ENCODE results near the gene MELTF.
"Not testable (repeated sequence)": the region's sequence is repeated elsewhere in the genome, so short reads cannot be mapped to it uniquely, and the experiment has no call there.

Gene MELTF

DNA sequence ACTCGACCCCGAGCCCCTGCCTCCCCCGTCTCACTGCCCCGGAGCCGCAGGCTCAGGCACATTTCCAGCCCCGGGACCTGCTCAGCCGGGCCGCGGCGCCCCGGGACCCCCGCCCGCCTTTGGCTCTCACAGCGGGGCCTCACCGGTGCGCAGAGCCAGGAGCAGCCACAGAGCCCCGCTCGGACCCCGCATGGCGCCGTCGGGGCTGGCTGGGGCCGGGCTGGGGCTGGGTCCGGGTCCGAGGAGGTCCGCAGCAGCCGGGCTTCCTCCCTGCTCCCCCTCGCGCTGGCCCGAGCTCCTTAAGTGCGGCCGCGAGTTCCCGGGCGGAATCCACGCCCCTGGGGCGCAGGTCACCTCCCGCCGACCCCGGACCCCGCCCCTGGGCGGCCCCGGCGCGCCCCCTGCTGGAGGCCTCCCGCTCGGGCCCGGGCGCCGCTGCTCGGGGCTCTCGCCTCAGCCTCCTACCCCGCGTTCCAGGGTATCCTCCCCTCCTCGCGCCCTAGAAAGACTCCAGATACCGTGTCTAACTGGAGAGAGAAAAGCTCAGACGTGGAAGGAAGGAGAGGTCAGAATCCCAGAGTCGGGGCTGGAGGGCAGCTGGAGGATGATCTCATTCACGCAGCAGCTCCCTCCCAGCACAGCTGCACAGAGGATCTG lies at the start of gene MELTF:
MELTF (minus strand) TSS at position 307 of the 657 bp plus-strand sequence; CDS start at position 192, 115 bp downstream.
- DNase-seq (ENCODE audit: low spot score), result peak; percentile 52

DNA sequence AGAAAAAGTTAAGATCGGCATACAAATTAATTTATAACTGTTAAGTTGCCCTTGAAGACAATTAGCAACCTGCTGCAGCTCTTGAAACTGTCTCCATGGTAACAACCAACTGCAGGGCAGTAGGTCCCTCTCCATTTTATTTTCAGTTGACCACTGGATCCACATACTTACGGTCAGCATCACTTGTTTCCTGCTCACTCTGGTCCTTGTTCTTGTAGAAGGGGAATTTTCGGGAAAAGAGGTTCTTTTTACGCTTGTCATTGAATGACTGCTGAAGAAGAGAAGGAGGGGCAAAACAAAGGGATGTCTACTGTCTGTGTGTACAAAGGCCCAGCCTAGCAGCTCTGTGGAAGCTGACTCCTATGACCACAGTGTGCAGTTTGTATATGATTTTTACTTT lies 46.8 kb upstream of the MELTF start:
- no peak for DNase-seq (ENCODE audit: low spot score)

DNA sequence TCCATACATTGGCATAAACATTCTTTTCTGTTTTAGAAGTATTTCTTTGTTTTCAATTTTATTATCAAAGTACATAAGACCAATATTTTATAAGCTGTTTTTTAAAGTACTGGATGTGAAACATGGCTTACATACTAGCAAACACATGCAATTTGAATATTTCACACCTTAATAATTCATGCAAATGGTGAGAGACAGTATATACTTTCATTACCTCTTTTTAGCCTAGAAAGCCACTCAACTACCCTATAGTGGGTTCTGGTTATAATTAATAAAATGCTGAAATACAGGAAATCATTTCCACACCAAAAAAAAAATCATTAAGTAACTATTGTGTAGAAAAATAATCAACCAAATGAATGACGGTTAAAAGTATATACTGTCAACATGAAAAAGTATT lies 38.5 kb upstream of the MELTF start:
- DNase-seq (ENCODE audit: low spot score), result no peak

DNA sequence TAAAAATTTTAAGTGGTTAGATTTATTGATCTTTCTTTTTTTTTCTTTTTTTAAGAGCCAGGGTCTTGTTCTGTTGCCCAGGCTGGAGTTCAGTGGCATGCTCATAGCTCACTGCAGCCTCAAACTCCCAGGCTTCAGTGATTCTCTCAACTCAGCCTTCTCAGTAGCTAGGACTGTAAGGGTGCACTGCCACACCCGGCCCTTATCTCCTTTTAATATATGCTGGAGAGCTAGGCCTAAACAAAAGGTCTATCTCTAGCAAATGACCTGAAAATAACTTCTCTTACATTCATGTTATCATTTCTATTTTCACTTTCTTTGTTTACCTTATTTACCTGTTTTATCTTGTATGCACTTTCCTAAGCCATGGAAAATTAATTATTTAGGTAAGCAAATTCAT lies 35.2 kb upstream of the MELTF start:
- DNase-seq (ENCODE audit: low spot score), result no peak

DNA sequence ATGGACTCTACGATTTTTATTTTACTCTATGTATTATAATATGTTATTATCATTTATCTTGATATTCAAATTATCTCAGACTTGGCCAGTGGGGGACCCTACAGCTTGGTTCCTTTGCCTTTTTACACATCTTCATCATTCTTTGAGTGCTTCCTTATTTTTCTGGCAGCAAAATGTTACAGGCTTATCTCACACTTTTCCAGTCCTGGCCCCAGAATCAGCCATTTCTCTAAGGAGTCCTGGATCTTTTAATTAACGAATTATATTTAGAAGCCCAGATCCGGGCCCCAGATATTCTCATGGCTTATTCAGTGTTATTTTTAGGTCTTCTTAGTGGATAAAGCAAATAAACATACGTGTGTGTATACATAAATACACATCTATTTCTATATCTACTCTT lies 32.8 kb upstream of the MELTF start:
- no peak for DNase-seq (ENCODE audit: low spot score)

DNA sequence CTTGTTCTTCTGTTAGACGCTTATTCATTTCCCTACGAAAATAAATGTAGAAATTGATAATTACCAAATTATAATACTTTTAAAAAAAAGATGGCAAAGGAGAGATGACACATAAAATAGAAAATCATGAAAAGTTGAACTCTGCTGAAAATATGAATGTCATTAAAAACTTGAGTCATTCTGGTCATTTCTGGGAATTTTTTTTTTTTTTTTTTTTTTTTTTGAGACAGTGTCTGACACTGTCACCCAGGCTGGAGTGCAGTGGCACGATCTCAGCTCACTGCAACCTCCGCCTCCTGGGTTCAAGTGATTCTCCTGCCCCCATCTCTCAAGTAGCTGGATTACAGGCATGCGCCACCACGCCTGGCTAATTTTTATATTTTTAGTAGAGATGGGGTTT lies 22.0 kb upstream of the MELTF start:
- not testable (repeated sequence) for DNase-seq (ENCODE audit: low spot score)

DNA sequence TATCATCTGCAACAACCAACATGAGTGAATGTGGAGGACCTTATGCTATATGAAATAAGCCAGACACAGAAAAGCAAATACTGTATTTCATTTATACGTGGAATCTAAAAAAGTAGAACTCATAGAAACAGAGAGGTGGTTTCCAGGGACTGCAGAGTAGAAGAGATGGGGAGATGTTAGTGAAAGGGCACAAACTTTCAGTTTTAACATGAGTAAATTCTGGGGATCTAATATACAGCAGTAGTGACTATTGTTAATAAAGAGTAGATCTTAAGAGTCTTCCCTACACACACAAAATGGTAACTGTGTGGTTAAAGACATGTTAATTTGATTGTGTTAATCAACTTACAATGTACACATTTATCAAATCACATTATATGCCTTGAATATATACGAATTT lies 20.9 kb upstream of the MELTF start:
- DNase-seq (ENCODE audit: low spot score), result no peak

DNA sequence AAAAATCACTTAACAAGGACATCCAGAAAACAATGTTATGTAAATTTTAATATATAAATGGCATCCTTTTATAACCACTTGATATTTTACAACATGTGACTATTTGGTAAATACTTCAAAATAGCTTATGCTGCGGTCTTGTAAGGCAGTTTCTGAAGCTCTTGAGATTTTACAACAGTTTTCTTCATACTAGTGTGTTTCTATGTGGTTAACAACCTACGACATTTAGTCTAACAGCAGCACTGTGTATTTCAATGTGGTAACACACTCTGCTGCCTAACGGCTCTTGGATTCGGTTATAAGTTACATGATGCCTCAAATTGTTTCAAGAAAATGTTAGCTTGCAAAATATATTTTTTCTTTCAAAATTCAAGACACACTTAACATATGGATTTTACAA lies 12.9 kb upstream of the MELTF start:
- no peak for DNase-seq (ENCODE audit: low spot score)

DNA sequence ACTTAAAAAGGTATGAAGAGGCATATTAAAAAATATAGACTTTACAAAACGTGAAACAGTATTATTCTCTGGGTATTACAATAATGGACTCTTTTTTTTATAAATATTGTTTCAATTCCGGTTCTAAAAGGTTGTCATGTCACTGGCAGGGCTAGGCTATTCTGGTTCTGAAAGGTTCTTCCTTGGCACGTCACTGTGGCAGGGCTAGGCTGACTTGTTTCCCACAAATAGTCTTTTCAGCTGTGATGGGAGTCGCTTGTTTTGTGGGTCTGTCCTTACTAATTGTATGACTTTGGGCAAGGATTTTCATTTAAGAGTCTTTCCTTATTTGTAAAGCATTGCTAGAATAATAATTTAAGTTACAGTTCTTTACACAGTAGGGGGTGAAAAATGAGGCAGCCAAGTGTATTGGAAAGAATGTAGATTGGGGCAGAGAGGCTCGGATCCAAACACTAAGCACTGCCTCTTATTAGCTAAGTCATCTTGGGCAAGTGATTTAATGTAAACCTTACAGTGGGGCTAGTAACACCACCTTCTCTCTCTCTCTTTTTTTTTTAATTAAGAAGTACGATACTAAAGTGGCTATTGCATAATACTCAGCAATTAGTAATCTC lies 12.4 kb upstream of the MELTF start:
- no peak for DNase-seq (ENCODE audit: low spot score)

DNA sequence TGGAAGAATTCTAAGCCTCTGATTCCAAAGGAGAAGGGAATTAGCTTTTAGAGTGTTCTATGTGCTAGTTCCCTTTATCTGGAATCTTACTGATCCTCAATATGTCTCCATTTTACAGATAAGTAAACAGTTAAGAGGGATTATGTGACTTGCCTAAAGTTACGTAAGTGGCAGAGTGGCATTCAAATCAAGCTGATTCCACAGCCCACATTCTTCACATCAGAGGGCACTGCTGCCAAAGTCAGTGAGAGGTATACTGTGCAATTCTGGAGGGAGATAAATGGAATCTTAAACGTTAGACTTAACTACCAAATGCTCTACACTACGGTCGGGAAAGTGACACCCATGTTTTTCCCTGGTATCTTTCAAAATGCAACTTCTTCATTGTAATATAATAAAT lies 11.0 kb upstream of the MELTF start:
- DNase-seq (ENCODE audit: low spot score), result no peak

DNA sequence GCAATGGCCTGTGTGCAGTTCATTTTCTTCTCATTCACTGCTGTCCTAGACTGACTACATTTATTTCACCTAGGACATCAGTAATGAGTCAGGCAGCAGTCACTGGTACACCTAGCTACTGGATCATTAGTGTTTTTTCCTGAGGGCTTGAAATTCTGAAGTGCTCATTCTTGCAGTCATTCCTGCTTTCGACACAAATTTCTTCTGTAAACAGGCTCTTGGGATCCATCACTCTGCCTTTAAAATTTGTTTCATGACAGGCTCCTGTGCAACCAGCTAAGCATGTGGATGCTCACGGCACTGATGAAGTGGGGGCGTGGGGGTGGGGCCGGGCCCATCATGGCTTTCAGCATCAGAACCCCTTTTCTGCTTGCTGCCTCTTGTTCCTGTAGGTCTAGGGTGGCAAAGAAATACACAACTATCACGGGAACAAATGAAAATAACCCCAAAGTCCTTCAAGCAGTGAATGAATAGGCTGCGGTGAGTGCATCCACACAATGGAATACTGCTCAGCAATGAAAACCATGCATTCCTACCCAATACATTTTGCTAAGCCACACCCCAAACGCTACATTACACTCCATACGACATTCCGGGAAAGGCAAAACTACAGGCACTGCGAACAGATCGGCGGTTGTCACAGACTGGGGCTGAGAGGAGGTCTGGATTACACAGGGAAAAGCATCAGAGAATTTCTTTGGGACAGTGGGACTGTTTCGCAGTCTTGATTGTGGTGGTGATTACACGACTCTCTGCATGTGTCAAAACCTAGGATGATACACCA lies 9.3 kb upstream of the MELTF start:
- DNase-seq (ENCODE audit: low spot score), result no peak

DNA sequence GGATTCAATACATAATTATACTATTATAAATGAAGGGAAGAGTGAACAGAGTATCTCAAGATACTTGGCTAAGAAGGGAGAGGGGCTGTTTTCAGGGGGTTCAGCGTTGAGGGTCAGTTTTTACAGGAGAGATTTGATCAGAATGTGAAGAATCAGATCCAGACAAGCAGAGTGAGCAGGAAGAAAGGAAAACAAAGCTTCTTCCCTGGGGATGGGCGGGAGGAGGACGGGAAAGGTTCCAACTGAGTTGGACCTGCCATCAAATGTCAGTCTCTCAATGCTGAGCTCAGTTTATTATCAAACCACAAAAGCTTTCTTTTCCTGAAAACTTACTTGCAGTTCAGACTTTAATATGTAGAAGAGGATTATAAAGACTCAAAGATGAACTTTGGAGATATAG lies 6.0 kb upstream of the MELTF start:
- DNase-seq (ENCODE audit: low spot score), result no peak

DNA sequence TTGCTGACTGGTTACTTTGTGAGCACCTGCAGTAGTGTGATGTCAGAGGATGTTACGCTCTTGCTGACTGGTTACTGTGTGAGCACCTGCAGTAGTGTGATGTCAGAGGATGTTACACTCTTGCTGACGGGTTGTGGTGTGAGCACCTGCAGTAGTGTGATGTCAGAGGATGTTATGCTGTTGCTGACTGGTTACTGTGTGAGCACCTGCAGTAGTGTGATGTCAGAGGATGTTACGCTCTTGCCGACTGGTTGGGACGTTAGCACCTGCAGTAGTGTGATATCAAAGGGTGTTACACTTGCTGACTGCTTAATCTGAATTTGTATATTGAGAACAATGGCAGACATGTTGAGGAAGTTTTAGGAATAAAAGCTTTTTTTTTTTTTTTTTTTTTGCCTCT lies 5.2 kb upstream of the MELTF start:
- not testable (repeated sequence) for DNase-seq (ENCODE audit: low spot score)

DNA sequence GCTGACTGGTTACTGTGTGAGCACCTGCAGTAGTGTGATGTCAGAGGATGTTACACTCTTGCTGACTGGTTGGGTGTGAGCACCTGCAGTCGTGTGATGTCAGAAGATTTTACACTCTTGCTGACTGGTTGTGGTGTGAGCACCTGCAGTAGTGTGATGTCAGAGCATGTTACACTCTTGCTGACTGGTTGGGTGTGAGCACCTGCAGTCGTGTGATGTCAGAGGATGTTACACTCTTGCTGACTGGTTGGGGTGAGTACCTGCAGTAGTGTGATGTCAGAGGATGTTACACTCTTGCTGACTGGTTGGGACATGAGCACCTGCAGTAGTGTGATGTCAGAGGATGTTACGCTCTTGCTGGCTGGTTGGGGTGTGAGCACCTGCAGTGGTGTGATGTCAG lies 4.1 kb upstream of the MELTF start:
- DNase-seq (ENCODE audit: low spot score), result not testable (repeated sequence)

DNA sequence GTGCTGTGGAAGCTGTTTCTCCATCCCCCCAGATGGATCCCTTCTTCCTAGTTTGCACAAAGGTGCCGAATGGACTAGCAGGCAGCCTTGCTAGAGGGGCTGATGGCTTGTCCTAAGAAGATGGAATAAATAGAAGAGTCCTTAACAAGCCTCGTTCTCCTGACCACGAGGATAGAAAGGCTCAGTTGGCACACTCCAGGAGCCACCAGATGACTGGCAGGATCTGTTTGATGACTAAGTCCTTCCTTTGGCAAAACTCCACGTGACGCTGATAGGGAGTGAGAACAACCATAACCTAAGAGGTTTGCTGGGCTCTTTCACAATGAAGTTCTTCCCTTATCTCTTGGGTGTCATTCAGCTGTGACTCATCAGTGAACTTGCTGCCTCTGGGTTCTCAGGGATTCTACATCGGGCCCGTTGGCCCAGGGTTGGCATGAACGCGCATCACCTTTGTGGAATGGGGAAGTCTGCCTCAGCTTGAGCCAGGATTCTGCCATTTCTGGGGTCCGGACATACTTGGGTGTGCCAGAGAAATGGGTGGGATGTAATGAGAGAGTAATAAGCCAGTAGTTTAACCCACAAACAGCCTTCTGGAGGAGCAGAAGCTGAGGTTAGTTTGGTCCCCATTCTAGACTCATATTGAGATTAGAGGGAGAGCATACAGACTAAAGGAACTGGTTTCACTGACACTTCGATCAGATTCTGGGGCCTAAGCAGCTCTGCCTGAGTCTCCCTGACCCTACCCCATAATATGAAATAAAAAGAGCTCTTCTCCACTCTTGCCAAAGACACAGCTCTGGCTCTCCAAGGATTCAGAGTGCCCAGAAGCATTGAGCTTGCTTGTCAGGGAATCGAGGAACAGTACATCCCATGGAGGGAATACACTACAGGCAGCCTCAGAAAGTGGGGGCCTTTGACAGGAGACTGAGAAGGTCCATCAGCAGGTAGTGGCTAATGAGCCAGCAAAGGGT lies 2.0 kb upstream of the MELTF start:
- DNase-seq (ENCODE audit: low spot score), result peak; percentile 98

DNA sequence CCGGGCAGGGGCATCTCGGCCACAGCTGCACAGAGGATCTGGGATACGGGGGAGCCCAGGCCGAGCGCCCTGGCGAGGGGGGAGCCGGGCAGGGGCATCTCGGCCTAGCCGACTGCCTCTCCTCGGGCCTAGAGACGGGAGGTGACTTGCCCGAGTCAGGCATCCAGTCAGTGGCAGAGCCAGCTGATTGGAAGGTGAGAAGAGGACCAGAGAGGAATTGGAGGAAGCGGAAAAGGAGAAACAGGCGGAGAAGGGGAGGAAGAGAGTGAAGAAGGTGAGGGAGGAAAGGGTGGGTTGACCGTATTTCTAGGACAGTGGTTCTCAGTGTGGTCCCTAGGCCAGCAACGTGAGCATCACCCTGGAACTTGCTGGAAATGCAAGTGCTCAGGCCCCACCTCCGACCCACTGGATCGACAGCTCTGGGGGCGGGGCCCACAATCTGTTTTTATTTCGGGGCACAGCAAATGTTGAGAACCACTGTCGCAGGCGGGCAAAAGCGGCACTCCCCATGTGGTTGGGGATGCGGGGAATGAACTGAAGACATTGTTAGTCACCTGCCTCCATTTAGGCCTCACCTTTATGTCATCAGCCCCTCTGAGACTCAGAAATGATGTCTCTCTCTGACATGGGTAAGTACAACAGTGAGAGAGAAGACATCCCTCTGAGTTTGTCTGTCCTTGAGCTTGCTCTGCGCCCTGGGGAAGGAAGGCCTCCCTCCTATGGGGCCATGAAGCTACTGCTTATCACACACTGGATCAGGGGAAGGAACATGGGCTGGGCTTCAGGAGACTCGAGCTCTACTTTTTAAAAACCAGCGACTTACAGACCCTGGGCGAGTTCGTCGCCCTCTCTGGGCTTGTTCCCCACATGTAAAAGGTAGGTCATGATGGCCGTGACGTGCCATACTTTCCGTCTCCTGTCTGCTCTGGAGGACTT lies 1.0 kb upstream of the MELTF start:
- DNase-seq (ENCODE audit: low spot score), result no peak

DNA sequence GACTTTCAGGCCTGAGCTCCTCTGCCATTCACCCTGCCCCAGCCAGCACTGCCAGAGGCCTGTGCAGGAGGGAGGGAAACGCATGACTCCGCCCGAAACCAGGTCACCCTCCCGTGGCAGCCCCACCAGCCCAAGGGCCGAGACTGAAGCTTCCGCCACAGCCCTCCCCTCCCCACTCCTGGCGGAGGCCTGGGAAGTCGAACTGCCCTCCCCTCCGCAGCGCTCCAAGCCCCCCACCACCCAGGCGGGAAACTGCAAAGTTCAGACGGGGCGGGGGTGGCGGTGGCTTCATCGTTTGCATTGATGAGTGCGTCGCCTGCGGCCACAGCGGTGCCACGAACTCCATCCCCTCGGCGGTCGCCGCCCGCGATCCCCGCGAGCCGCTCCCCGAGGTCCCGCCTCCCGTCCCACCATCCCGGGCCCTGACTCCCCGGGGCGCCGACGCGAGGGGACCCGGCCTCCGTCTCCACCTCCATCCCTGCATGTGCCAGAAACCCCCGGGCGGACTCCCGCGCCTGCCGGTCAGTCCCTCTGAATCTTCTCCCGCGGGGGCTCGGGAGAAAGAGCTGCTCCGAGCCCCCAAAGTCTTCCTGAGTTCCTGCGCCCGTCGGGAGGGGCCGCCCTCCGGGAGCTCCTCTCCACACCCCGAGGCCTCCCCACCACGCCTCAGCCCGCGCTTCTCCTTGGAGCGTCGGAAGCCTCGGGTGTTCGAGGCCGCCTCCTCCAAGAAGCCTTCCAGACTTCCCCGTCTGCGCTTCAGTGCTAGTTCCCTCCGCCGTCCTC lies 698 bp downstream of the MELTF start:
- no peak for DNase-seq (ENCODE audit: low spot score)

DNA sequence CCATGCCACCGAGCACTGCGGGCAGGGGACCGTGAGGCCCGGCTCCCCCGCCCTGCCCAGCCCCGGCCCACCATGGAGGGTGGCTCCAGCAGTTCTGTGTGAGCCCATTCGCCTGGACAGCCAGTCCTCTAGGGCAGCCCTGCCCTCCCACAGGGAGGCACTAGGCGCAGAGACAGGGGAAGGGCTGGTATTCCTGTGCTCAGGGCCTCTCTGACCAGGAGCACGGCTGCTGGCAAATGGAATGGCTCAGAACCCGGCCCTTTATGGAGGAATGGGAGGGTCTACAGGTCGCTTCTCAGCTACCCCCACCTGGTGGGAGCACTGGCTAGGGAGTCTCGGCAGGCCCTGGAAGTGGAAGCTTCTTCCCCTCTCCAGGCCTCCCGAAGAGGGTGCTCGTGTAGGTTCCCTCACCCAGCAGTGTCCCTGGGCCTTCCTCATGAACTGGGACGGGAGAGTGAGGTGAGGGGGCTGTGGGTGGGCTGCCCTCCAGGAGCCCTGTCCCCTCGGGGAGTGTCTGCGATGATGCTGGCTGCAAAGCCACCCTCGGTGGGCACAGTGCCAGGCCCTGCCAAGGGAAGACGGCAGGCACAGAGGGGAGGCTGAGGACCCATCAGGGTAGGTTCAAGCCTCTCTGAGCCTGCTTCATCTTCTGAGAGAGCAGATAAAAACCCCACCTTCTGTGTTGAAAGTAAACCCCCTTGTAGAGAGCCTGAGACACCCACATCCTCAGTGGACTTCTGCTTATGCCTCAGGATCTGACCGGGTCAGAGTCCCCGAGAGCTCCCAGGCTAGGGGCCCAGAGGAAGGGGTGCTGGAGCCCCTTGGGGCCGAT lies 1.5 kb downstream of the MELTF start:
- DNase-seq (ENCODE audit: low spot score), result no peak

DNA sequence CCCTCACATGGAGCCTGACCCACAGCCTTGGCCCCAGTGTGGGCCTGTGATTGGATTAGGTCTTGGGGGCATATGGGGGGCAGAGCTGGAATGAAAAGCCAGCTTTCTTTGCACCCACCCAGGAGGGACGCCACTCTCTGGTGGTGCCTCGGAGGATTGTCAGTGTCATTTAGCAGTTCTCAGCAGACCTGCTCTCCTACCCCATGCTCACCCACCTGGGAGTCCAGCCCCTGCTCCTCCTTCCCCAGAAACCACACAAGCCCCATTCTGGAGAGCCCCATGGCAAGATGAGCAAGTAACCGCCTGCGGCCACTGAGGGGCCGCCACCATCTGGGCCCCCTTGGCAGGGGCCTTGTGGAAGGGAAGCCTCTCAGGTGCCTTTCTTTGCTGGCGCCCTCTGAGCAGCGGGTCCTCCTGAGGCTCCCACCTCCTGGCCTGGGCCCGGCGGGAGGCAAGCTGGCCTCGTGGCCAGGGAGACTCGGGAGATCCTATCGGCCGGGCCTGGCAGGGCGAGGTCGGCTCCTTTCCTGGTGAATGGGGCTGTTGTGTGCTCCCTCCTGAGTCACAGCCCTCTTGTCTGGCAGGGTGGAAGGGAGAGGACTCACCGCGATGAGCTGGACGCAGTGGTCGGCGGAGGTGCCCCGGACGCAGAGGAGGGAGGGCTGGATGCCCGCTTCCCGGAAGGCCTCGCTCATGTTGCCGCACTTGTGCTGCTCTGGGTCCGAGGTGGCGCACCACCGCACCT lies 2.3 kb downstream of the MELTF start:
- peak; percentile 82 for DNase-seq (ENCODE audit: low spot score)

Measured in COLO829 (cell line).